Activated CD4-positive, alpha-beta T cell treated with anti-CD3 and anti-CD28 coated beads for 24 hours (primary cell): ENCODE data around the gene PHYKPL.

ENCODE experiments used
- DNase-seq, 2 donors: peaks; one replicate each; pipeline ENCODE4 v3.0.0-alpha.2; 2020; ENCODE audit warnings: low read depth in 2 of 2

PHYKPL gene

GRCh38 chr5:178223196-178223773 lies 9.3 kb downstream of the PHYKPL start:
- no peak for DNase-seq

GRCh38 chr5:178222292-178222691 lies 10.3 kb downstream of the PHYKPL start:
- DNase-seq = no peak

DNA sequence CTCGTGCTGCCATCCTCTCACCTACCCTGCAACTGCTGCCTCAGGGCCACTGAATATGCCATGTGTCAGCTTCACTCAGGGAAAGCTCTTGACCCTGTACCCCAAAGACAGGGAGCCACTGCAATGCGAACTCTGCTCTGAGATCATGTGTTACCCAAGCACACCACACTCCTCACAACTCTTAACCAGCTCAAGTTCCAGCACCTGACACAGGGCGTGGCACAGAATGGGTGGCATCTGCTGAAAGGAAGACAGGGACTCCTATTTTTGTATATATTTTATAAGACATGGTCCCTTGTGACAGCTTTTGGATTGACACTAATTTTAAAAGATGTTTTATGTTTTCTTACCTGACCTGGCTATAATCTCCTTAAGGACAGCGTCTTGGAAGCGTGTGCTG lies 10.7 kb downstream of the PHYKPL start:
- DNase-seq = no peak

DNA sequence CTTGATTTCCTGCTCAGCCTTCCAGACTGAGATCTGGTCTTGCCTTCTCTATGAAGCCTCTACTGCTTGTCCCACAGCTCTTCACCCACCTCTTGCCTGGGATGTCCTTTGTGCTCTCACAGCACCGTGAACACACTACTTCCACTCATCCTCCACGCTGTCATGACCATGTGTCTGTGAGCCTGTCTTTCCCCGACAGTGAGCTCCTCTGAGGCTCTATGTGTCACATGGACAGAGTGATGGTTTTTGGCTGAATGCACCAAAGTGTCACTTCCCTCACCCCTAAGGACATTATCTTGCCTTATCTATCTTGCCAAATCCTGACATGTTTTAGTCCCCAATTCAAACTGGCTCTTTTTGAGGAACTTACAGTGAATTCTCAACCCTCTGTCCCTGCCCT lies 11.3 kb downstream of the PHYKPL start:
- no peak for DNase-seq

- no peak for DNase-seq
Observed at GRCh38 chr5:178218827-178219226, 13.8 kb downstream of the PHYKPL start.

- DNase-seq = no peak
Observed at GRCh38 chr5:178218237-178218776, 14.3 kb downstream of the PHYKPL start.

GRCh38 chr5:178216779-178217178 lies 15.8 kb downstream of the PHYKPL start:
- DNase-seq = no peak

DNA sequence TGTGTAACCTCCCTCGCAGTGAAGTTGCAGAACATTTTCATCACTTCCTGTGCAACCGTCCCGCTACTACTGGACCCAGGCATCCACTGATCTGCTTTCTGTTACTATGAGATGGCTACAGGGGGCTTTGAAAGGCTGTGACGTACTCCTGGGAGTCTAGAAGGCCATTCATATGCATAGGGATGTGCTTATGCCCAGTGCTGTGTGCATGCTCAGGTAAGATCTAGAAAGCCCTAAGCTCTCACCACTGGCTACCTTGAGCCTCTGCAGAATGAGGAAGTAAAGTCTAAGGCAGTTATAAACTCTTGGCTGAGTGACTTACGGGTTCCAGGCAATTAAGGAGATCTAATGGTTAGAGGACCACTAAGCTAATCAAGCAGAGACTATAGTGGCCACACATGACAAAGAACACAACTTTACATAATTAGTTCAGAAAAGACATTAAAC lies 16.5 kb downstream of the PHYKPL start:
- no peak for DNase-seq

DNA sequence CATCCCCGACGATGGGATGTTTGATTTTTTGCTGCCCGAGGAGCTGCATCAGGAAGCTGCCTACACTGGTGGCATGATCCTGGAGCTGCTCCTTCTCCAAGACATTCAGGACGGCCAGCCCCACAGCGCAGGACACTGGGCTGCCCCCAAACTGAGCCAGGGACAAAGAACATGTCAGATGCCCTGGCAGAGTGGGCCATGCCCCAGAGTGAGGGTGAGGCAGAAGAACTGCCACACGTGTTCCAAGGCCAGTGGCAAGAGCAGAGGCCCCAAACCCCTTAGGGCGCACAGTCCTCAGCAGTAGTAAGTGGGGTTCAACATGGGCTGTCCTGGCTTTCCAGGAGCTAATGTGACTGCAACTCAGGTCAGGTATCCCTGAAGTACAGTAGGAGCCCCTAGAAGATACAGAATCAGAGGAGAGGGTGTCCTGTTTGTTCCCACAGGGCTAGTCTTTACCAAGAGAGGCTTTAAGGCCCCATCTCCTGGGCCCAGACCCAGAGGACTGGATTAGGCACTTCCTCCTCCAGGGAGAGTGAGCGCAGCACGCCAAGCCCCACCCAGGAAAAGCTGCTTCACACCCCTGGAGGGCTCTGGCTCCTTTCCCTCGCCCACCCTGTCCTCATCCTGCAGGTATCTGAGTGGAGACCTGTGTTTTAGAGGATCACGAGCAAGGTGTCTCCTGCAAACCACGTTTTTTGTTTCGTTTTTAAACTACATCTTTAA lies 17.2 kb downstream of the PHYKPL start:
- DNase-seq = no peak

GRCh38 chr5:178214160-178214803 lies 18.3 kb downstream of the PHYKPL start:
- DNase-seq = no peak

GRCh38 chr5:178213748-178214151 lies 18.9 kb downstream of the PHYKPL start:
- no peak for DNase-seq

DNA sequence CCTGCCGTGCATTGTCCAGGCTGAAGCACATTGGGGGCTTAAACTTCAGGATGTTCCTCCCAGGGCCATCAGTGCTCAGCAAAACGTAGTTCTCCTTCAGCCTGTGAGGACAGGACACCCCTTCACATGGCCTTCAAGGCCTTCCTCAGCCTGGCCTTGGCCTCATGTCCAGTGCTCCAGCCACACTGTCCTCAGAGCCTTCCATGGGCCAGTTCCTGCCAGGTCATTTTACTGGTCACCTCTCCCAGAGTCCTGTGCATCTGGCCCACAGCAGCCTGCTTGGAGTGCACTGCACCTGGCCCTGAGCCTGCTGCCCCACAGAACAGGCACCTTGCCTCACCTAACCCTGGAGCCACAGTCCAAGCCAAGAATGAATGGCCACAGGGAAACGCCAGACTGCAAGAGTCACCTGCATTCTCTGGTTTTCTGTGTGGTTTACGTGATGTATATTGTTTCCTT lies 19.6 kb downstream of the PHYKPL start:
- DNase-seq = no peak

- no peak for DNase-seq
Observed at GRCh38 chr5:178212241-178213002, 20.2 kb downstream of the PHYKPL start.

DNA sequence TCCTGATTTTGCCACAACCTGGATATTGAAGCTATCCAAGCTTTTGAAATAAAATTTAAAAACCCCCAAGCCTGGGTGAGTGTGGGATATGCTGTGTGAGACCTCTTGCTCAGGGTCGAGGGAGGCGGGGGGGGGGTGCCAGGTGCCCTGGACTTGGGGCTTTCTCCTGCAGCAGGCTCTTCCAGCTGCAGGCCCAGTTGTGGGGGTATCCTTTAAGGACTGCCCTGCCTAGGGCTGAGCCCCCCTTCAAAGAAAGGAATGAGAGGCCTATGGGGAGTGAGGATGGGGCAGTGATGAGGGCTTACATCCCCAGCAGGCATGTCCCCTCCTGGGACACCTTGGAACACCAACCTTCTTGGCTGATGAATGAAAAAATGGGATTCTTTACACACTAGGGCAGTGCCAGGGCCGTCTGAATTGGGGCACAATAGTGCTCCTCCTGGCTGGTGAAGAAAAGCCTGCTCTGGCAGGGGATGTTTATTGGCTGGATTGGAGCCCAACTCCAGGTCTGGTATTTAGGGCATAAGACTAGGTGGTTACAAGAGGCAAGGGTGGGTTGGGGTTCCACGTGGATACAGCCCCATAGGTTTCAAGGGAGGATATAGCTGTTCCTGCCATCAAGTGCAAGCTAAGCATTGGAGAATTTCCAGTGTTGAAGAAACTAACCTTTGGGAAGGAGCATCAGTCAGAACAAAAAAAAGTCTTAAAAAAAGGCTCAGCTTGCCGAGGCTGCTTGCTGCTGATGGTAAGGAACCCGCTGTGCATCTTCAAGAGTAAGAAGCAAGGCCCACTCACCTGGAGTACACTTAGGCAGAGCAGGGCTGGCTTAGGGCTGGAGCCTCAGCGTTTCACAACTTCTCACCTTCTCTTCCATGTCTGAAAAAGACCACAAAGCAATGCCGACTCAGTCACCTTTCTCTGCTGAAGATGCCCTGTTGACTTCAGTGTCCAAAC lies 21.2 kb downstream of the PHYKPL start:
- DNase-seq = no peak

GRCh38 chr5:178210686-178211085 lies 21.9 kb downstream of the PHYKPL start:
- no peak for DNase-seq

DNA sequence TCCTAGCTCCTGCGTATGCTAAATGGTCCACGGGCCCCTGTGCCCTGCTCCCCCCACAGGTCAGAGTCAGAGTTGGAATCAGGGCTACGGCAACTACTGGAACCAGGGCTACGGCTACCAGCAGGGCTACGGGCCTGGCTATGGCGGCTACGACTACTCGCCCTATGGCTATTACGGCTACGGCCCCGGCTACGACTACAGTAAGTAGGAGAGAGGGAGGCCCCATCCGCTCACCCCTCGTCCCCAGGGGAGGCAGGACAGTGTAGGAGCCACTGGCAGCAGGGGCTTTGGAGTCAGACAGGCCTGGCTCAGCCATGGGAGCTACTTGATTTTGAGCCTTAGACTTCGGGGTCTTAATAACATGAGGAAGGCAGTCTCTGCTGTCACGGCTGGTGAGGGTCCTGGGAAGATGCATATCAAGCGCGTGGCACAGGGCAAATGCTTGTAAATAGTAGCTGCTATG lies 22.5 kb downstream of the PHYKPL start:
- no peak for DNase-seq

GRCh38 chr5:178209334-178210072 lies 23.1 kb downstream of the PHYKPL start:
- DNase-seq = no peak

DNA sequence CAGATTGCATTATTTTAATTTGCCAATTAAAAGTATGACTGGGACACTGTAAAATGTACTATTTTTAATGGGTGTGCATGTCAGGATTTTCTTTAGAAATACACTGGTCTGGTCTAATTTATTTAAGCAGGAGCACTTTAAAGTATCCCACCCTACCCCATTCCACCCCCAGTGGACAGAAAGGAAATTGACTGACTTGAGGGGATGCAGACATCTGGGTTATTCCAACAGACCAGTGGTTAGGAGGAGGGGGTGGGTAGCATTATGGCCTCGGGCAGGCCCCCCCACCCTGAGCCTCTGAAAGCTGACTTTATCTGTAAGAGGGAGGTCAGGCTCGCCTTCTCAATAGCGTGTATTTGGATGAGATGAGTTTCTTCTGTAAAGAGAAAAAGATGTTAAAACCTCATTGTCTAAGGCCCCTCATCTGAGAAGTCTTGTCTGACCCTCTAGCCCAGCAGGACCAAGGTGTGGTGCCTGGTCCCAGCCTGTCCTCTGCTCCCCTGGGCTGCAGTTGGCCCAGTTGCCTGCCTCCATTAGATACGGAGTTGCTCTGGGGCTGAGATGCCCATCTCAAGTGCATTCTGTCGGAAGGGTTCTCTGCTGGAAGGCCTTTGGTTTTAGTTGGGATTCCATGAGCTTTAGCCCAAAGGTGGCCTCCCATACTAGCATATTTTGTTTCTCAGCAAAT lies 23.9 kb downstream of the PHYKPL start:
- DNase-seq = no peak

DNA sequence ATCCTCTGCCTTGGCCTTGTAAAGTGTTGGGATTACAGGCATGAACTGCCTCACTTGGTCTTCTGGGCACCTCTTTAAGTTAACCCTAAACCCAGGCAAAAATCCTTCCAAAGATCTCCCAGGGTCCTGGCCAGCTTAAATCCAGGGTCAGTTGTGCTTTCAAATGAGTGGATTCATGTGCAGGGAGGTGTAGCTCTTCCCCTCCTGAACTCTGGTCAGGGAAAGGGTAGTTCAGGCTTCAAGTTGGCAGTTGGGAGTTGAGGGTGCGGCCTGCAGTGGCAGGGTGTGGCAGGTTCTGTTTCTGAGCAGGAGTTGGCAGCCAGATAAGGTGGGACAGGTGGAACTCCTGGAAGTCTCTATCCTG lies 24.7 kb downstream of the PHYKPL start:
- DNase-seq = no peak
